Measurements from ENCODE around the gene CFB.

The CFB gene

DNA sequence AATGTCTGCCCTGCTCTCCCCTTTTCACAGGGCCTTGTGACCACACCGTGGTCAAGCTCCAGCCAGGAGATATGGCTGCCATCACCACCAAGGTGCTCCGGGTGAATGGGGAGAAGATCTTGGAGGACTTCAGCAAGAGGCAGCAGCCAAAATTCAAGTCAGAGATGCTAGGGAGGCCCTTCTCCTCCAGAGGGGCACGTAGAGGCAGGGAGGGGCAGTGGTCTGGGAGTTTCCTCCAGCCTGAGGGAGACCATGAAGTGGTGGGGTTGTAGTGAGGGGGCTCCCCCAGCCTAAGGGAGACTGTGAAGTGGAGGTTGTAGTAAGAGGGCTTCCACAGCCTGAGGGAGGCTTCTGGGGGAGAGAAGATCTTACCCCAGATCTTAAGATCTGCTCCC lies 22.0 kb downstream of the CFB start:
- Histone ChIP-seq H3K36me3 (peaks cover 44 to 78% (median 72%) of the 10 kb centered on the region in 3 donors), H3K4me3 (no peak overlapping the region), H3K9me3 (no peaks in the 10 kb centered on the region), H3K27me3 (no peaks in the 10 kb centered on the region), H3K27ac (no peak overlapping the region), H3K4me1 (peaks cover 0 to 25% (median 19%) of the 10 kb centered on the region in 4 donors)
- no peak for DNase-seq
- intact Hi-C loops (cut with DNase I; ENCODE audit: low total_unique reads) = no loop called here
- TF ChIP-seq, protein P1, sequence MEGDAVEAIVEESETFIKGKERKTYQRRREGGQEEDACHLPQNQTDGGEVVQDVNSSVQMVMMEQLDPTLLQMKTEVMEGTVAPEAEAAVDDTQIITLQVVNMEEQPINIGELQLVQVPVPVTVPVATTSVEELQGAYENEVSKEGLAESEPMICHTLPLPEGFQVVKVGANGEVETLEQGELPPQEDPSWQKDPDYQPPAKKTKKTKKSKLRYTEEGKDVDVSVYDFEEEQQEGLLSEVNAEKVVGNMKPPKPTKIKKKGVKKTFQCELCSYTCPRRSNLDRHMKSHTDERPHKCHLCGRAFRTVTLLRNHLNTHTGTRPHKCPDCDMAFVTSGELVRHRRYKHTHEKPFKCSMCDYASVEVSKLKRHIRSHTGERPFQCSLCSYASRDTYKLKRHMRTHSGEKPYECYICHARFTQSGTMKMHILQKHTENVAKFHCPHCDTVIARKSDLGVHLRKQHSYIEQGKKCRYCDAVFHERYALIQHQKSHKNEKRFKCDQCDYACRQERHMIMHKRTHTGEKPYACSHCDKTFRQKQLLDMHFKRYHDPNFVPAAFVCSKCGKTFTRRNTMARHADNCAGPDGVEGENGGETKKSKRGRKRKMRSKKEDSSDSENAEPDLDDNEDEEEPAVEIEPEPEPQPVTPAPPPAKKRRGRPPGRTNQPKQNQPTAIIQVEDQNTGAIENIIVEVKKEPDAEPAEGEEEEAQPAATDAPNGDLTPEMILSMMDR (IDR thresholded peaks at IDR 0.05) = no peak

DNA sequence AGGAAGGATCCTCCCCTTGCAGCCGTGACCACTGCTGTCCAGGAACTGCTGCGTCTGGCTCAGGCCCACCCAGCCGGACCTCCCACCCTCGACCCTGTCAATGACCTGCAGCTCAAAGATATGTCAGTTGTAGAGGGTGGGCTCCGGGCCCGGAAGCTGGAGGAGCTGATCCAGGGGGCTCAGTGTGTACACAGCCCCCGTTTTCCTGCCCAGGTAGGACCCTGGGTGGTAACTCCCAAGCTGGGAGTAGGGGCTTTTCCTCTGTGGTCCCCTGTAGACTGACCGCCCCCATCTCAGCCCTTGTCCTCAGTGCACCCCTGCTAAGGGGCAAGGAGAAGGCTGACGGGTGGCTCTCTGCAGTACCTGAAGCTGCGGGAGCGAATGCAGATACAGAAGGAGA lies 22.4 kb downstream of the CFB start:
- intact Hi-C loops (cut with DNase I; ENCODE audit: low total_unique reads) = no loop called here
- Histone ChIP-seq H3K27me3 (no peaks in the 10 kb centered on the region), H3K4me1 (peaks cover 0 to 29% (median 23%) of the 10 kb centered on the region in 4 donors), H3K36me3 (peaks cover 40 to 74% (median 68%) of the 10 kb centered on the region in 3 donors), H3K27ac (no peak overlapping the region), H3K9me3 (no peaks in the 10 kb centered on the region), H3K4me3 (no peak overlapping the region)
- peak in 1 of 2 donors; percentile 9 for DNase-seq
- TF ChIP-seq, protein P1 (IDR thresholded peaks at IDR 0.05) = no peak

DNA sequence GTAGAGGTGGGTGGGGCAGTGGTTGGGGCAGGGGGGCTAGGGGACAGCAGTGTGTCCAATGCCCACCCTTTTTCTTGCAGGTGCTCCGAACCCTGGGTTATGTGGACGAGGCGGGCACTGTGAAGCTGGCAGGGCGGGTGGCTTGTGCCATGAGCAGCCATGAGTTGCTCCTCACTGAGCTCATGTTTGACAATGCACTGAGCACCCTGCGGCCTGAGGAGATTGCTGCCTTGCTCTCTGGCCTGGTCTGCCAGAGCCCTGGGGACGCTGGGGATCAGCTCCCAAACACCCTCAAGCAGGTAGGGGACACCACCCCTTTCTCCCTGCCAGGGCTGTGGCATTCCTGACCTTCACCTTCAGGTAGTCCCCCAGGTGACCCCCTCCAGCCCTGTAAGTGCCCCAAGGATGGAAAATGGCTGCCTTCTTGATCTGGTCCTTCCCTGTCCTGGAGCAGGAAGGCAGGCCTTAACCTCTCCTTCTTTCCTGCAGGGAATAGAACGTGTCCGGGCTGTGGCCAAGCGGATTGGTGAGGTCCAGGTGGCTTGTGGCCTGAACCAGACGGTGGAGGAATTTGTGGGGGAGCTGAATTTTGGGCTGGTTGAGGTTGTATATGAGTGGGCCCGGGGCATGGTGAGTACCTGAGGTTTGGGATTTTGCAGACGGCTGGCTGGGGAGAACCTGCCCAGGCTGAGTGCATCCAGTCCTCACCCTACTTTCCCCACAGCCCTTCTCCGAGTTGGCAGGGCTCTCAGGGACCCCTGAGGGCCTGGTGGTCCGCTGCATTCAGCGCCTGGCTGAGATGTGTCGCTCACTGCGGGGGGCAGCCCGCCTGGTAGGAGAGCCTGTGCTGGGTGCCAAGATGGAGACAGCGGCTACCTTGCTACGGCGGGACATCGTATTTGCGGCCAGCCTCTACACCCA lies 23.2 kb downstream of the CFB start:
- Histone ChIP-seq H3K36me3 (peaks cover 32 to 67% (median 61%) of the 10 kb centered on the region in 3 donors), H3K27ac (no peak overlapping the region), H3K4me3 (no peak overlapping the region), H3K4me1 (peaks cover 0 to 35% (median 28%) of the 10 kb centered on the region in 4 donors), H3K27me3 (no peaks in the 10 kb centered on the region), H3K9me3 (no peaks in the 10 kb centered on the region)
- TF ChIP-seq, protein P1 (IDR thresholded peaks at IDR 0.05) = no peak
- intact Hi-C loops (cut with DNase I; ENCODE audit: low total_unique reads) = no loop called here
- DNase-seq = peak in 1 of 2 donors; percentile 63

DNA sequence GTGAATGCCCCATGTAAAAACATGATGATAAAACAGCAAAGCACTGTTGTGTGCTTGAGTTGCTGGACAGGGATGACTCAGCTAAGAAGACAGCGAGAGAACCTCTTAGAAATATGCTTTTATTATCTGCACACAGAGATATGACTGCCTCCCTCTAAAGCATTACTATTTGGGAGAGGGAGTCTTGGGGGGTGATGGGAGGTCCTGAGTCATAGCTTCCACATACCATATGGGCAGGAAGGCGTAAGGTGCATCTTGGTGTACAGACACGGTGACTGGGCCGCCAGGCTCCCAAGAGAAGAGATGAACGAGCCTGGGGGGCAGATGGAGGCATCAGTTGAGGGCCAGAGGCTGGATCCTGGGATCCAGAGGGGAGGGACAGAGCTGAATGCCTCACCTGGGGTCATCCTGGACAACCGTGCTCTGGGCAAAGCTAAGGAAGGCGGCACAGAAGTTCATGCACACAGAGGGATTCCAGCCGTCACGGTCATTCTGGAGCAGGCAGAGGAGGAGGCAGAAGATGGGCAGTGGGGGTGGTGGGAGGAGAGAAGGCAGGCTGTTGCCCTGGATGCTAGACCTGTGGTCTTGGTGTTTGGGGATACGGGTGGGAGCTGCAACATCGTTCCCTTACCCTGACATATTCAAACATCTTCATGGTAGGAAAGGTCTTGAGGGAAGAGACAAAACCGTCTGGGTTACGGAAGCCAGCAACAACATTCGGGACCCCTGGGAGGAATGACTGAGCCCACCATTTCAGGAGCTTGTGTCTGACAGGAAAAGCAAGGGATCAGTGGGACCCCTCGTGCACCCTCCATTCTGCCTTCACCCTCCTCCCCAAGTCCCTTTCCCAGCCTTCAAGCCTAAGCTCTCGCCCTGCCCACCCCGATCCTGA lies 24.1 kb downstream of the CFB start:
- peaks cover 24 to 58% (median 52%) of the 10 kb centered on the region in 3 donors for H3K36me3 ChIP-seq
- TF ChIP-seq, protein P1 (IDR thresholded peaks at IDR 0.05) = no peak
- H3K27me3 ChIP-seq = no peaks in the 10 kb centered on the region
- no peak for DNase-seq
- no peak overlapping the region for H3K4me3 ChIP-seq
- no peaks in the 10 kb centered on the region for H3K9me3 ChIP-seq
- intact Hi-C loops (cut with DNase I; ENCODE audit: low total_unique reads) = no loop called here
- H3K4me1 ChIP-seq = peaks cover 0 to 36% (median 28%) of the 10 kb centered on the region in 4 donors
- H3K27ac ChIP-seq = peak overlapping the region; percentile 93 to 95

DNA sequence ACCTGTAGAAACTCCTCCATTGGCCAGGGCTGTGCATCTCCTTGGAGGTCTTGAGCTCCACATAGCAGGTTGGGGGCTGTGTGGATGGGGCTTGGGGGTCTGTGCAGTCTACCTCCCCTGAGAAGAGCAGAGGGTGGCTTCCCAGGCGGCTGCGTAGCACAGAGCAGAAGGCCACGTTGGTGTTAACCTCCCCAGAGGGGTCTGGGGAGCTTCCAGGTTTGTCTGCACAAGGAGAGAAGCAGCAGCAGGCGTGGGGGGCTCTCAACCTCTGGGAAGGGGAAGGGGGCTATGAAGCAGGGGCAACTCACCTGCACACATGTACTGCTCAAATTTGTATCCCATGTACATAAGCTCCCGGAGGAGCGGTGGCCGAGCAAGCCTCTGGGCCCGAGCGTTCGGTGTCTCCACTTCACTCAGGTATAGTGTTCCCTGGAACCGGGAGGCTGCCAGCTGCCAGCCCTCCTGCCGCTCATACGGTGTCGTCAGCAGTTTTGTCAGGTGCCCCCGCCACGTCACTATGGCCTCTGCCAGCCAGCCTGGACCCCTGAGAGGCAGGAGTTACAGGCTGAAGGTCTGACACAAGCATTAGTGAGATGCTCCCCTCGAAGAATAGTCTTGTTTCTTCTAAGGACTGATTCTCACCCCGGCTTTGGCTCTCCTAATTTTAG lies 24.8 kb downstream of the CFB start:
- Histone ChIP-seq H3K9me3 (no peaks in the 10 kb centered on the region), H3K27ac (peak overlapping the region; percentile 93 to 95), H3K4me1 (peaks cover 0 to 36% (median 28%) of the 10 kb centered on the region in 4 donors), H3K4me3 (peak overlapping the region; percentile 72 to 75), H3K27me3 (no peaks in the 10 kb centered on the region), H3K36me3 (peaks cover 20 to 50% (median 44%) of the 10 kb centered on the region in 3 donors)
- intact Hi-C loops (cut with DNase I; ENCODE audit: low total_unique reads) = no loop called here
- TF ChIP-seq, protein P1 (IDR thresholded peaks at IDR 0.05) = no peak
- no peak for DNase-seq

Data from tibial artery (tissue), 4 donors.